ENCODE data around the gene ZFAND2A. TPM values are rescaled to one million over a fixed set of nuclear protein-coding genes. Genes with fewer than 3 reads are reported as not detected.

Gene ZFAND2A
- total RNA-seq, 6 experiments from 2014 or later, result 24.3 to 43.1 (median 31.8) TPM

GRCh38 chr7:1127001-1127400, 33.0 kb downstream of the ZFAND2A start:
- no peak for TF ChIP-seq POLR2A (IDR thresholded peaks at IDR 0.05)
- TF ChIP-seq CTCF (IDR thresholded peaks at IDR 0.05), result no peak
- ATAC-seq (no peak), DNase-seq (peak in 1 of 3 donors; percentile 19)
- Histone ChIP-seq H3K4me3 (no peak overlapping the region), H3K36me3 (no peaks in the 10 kb centered on the region), H3K27me3 (no peaks in the 10 kb centered on the region), H3K4me1 (peaks cover 0 to 6% (median 0%) of the 10 kb centered on the region in 4 donors), H3K27ac (no peak overlapping the region), H3K9me3 (no peaks in the 10 kb centered on the region)
- WGBS (ENCODE audit: insufficient coverage, low coverage, low lambda C conversion rate, missing lambda C conversion rate), result 97% methylated on average over 4 of the region's 7 CpGs
- intact Hi-C loops (cut with DNase I), result no loop called here

DNA sequence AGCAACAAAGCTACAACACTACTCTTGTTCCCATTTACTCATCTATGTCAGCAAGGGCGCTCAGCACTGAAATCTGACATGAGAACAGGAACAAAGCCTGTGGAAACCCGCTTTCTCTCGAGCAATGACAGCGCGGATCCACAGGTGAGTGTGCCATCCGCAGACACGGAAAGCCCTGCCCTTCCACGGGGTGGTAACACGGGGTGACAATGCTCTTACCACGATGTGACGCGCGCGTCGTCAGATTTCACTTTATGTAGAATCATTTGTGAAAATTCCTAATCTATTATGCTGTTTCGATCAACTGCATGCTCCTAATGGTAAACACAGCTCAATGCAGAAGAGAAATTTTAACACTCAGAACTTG, 34.4 kb downstream of the ZFAND2A start:
- intact Hi-C loops (cut with DNase I), result no loop called here
- Histone ChIP-seq H3K9me3 (no peaks in the 10 kb centered on the region), H3K36me3 (no peaks in the 10 kb centered on the region), H3K27ac (no peak overlapping the region), H3K4me1 (peaks cover 0 to 6% (median 0%) of the 10 kb centered on the region in 4 donors), H3K27me3 (no peaks in the 10 kb centered on the region), H3K4me3 (no peak overlapping the region)
- ATAC-seq (no peak), DNase-seq (peak in 2 of 3 donors; percentile 7 to 25)
- TF ChIP-seq CTCF (IDR thresholded peaks at IDR 0.05), result no peak
- no peak for TF ChIP-seq POLR2A (IDR thresholded peaks at IDR 0.05)
- 86% methylated on average over 6 of the region's 16 CpGs for WGBS (ENCODE audit: insufficient coverage, low coverage, low lambda C conversion rate, missing lambda C conversion rate)

DNA sequence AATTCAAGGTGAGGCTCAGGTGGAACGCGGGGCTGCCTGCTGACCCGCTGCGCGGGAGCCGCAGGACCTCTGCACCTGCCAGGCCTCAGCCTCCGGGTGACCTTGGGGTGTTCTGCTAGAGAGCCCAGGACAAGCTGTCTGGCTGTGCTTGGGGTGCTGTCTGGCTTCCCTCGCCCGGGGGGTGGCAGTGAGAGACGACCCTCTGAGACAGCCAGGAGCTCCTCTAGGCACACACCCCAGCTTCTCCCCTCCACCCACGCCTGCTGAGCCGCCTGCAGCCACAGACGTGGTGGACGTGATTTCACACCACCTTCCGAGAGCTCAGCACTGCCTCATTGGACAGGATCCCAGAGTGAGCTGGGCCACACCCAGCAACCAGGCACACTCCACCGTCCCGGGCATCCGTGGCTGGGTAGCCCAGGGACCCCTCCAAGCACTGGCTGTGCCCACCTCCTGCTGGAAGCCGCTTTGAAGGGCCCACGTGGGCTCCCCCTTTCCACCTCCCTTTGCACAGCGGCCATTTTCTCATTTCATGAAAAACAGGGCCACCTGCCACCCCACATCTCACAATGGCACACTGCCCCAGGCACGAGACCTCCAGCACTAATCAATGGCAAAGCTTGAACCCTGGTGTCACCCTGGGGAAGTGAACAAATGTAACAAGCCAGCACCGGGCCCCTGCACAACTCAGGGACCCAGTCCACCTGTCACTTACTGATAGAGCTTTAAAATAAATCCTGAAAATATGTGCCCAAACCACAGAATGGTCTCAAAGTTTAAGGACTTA, 35.0 kb downstream of the ZFAND2A start:
- ATAC-seq, result peak; percentile 34 to 86 (median 56)
- Histone ChIP-seq H3K9me3 (no peaks in the 10 kb centered on the region), H3K4me3 (no peak overlapping the region), H3K36me3 (no peaks in the 10 kb centered on the region), H3K27ac (no peak overlapping the region), H3K27me3 (no peaks in the 10 kb centered on the region), H3K4me1 (peaks cover 0 to 6% (median 0%) of the 10 kb centered on the region in 4 donors)
- TF ChIP-seq POLR2A (IDR thresholded peaks at IDR 0.05), result no peak
- no peak for TF ChIP-seq CTCF (IDR thresholded peaks at IDR 0.05)
- DNase-seq, result peak in 2 of 3 donors; percentile 55 to 70
- intact Hi-C loops (cut with DNase I), result loop anchor here (5.0 kb wide), 2 partner anchors 38 to 43 kb away; partner anchors contain the start of gene GPER1 (in 1 of the 2)
- 49% methylated on average over 5 of the region's 23 CpGs for WGBS (ENCODE audit: insufficient coverage, low coverage, low lambda C conversion rate, missing lambda C conversion rate)

DNA sequence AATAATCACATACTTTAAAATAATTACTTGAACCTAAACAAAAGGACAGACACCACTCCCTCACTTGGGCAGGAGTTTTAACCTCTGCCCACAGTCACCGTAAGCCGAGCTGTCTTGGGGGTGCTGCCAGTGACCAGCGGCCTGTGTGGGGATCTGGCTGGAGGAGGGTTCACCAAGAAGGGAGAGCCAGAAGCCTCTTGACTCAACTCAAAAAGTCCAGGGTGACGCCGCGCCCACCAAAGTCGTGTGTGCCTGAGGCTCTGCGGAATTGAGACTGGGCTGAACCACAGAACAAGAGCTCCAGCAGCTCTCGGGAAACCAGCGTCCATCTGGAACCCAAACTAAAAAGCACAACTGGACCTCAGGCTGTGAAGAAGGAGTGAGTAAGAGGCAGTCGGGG, 35.8 kb downstream of the ZFAND2A start:
- H3K9me3 ChIP-seq, result no peaks in the 10 kb centered on the region
- H3K4me1 ChIP-seq, result peaks cover 0 to 6% (median 0%) of the 10 kb centered on the region in 4 donors
- intact Hi-C loops (cut with DNase I), result loop anchor here (5.0 kb wide), 2 partner anchors 37 to 42 kb away; partner anchors contain the start of gene GPER1 (in 1 of the 2)
- no peak overlapping the region for H3K4me3 ChIP-seq
- TF ChIP-seq POLR2A (IDR thresholded peaks at IDR 0.05) (no peak), CTCF (IDR thresholded peaks at IDR 0.05) (no peak)
- no peaks in the 10 kb centered on the region for H3K27me3 ChIP-seq
- ATAC-seq, result no peak
- peak overlapping the region in 2 of 3 donors; percentile 3 to 51 for H3K27ac ChIP-seq
- no peaks in the 10 kb centered on the region for H3K36me3 ChIP-seq
- DNase-seq, result peak in 1 of 3 donors; percentile 48
- 55% methylated on average over 6 of the region's 11 CpGs for WGBS (ENCODE audit: insufficient coverage, low coverage, low lambda C conversion rate, missing lambda C conversion rate)

Data from right lobe of liver (tissue), 6 donors.